GM12878 (cell line): ENCODE data around the gene TFCP2.

Source experiments
- CTCF ChIP-seq, 3 experiments: IDR thresholded peaks in 2 of 3; conservative IDR thresholded peaks in 1 of 3; 2 replicates each; pipeline ENCODE4 v1.5.1; 2011; ENCODE audit warnings: low read depth in 3 of 3, low read length in 3 of 3, mild to moderate bottlenecking in 3 of 3, control low read depth in 2 of 3, moderate library complexity in 2 of 3, inconsistent platforms in 1 of 3, mixed read lengths in 1 of 3; ENCODE audit not compliant: control insufficient read depth in 2 of 3, insufficient read depth in 1 of 3; ENCODE audit errors: extremely low read depth in 1 of 3
- E2F4 ChIP-seq: IDR thresholded peaks from 2 replicates; pipeline ENCODE4 v1.6.1; 2012; ENCODE audit warnings: low read depth, low read length, improper control_type of control experiment
- ETV6 ChIP-seq, 2 experiments: fragments of 450-650 bp in 1 of 2; IDR thresholded peaks in 1 of 2; conservative IDR thresholded peaks in 1 of 2; 2 replicates each; pipeline ENCODE4 v1.6.1; 2014; ENCODE audit warnings: antibody characterized with exemption in 1 of 2, borderline replicate concordance in 1 of 2, low read depth in 1 of 2, mild to moderate bottlenecking in 1 of 2, moderate library complexity in 1 of 2
- FOS ChIP-seq: IDR thresholded peaks from 3 replicates; pipeline ENCODE4 v1.6.1; 2011; ENCODE audit warnings: borderline replicate concordance; ENCODE audit not compliant: insufficient read length; ENCODE audit errors: extremely low read depth
- JUND ChIP-seq: IDR thresholded peaks from 2 replicates; pipeline ENCODE4 v1.6.1; 2012; ENCODE audit warnings: low read depth, mild to moderate bottlenecking, low read length, improper control_type of control experiment, moderate library complexity
- MYC ChIP-seq: IDR thresholded peaks from 2 replicates; pipeline ENCODE4 v1.6.1; 2011; ENCODE audit warnings: mild to moderate bottlenecking, low read length, moderate library complexity, inconsistent platforms; ENCODE audit not compliant: insufficient read depth, insufficient replicate concordance, insufficient read length, severe bottlenecking
- POLR2AphosphoS5 ChIP-seq: IDR thresholded peaks from 2 replicates; pipeline ENCODE4 v1.6.1; 2011; ENCODE audit warnings: mild to moderate bottlenecking, low read length, inconsistent platforms
- SREBF2 ChIP-seq: IDR thresholded peaks from 2 replicates; pipeline ENCODE4 v1.6.1; 2012; ENCODE audit warnings: mild to moderate bottlenecking, low read length

GRCh38 chr12:51090705-51091229, 82.2 kb downstream of the TFCP2 start:
- TF ChIP-seq SREBF2, result no peak
- TF ChIP-seq POLR2AphosphoS5, result no peak
- TF ChIP-seq ETV6 (conservative IDR thresholded peaks at IDR 0.05 in 1 of 2, IDR thresholded peaks at IDR 0.05 in 1 of 2; ENCODE audit: borderline replicate concordance in 1 of 2, low read depth in 1 of 2), result no peak
- no peak for TF ChIP-seq E2F4
- TF ChIP-seq FOS, result no peak
- TF ChIP-seq CTCF (IDR thresholded peaks at IDR 0.05 in 2 of 3, conservative IDR thresholded peaks at IDR 0.05 in 1 of 3; ENCODE audit: control insufficient read depth in 2 of 3, extremely low read depth in 1 of 3, insufficient read depth in 1 of 3, low read depth in 3 of 3, low read length in 3 of 3), result no peak
- TF ChIP-seq MYC, result no peak
- TF ChIP-seq JUND, result no peak
